ENCODE data around the gene GPR107. TPM values are rescaled to one million over a fixed set of nuclear protein-coding genes. Genes with fewer than 3 reads are reported as not detected.

The GPR107 gene
- total and polyA plus RNA-seq, 2 of the 8 experiments (the other 6 are each of a cell fraction or from before 2014, with no cell fraction given): 19.3 to 30.7 TPM

- TF ChIP-seq CHD7 (IDR thresholded peaks at IDR 0.05; ENCODE audit: insufficient replicate concordance, low read length): no peak
- no peak for TF ChIP-seq MAX (IDR thresholded peaks at IDR 0.05)
- TF ChIP-seq EGR1 (IDR thresholded peaks at IDR 0.05; ENCODE audit: borderline replicate concordance, low read depth, low read length): no peak
- no peak for TF ChIP-seq SAP30 (IDR thresholded peaks at IDR 0.05; ENCODE audit: insufficient read depth, insufficient replicate concordance, low read length)
- no peak for TF ChIP-seq CTBP2 (IDR thresholded peaks at IDR 0.05; ENCODE audit: borderline replicate concordance, insufficient read depth, insufficient read length, low read length)
- no peak for TF ChIP-seq SIN3A (conservative IDR thresholded peaks at IDR 0.05 in 1 of 2, IDR thresholded peaks at IDR 0.05 in 1 of 2; ENCODE audit: low read depth in 1 of 2, low read length in 2 of 2)
Measured at GRCh38 chr9:130142641-130143040, 88.9 kb downstream of the GPR107 start (continued).
